ENCODE measurements around the gene TFDP2. TPM values are rescaled to one million over a fixed set of nuclear protein-coding genes. Genes with fewer than 3 reads are reported as not detected.

TFDP2 gene
- total RNA-seq, 2 experiments from 2014 or later: 27.4 to 27.8 TPM

DNA sequence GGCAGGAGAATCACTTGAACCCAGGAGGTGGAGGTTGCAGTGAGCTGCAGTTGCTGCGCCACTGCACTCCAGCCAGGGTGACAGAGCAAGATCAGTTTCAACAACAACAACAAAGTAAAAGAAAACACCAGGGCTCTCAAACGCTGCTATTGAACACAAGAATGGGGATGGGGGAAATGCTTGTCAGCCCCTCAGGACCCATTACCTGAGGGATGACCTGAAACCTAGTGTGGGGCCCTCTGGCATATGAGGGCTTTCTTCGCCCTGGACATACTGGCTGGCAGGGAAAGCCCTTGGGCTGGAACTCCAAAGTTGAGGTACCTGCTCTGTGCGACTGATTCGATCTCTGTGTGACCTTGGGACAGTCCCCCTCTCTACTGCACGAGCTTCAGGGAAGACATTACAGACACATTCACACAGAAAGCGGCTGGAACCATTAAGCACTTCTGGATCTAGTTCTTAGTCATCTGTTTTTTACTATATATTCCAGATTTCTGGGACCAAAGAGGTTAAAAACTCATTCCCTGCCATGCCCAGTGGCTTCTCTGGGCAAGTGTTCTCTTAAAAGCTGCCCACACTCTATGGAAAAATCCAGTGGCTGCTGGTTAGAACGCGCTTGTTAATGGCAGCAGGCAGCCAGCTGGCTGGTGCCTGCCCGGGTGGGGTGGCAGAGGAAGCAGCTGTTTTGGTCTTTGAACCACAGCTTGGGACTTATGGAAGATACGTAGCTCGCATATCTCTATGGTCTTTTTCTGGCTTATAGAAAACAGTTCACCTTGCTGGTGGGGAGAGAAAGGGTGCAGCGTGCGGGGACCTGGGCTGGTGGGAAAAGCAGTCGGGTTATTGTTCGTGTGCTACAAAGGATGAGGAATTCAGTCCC, 215.7 kb downstream of the TFDP2 start:
- Mint-ChIP-seq H3K27ac (no peak overlapping the region), H3K9me3 (no peaks in the 10 kb centered on the region), H3K4me1 (ENCODE audit: low read depth) (no peaks in the 10 kb centered on the region), H3K27me3 (no peaks in the 10 kb centered on the region), H3K4me3 (no peak overlapping the region), H3K36me3 (ENCODE audit: low read depth) (peaks cover 2% of the 10 kb centered on the region)
- TF ChIP-seq, protein P1, sequence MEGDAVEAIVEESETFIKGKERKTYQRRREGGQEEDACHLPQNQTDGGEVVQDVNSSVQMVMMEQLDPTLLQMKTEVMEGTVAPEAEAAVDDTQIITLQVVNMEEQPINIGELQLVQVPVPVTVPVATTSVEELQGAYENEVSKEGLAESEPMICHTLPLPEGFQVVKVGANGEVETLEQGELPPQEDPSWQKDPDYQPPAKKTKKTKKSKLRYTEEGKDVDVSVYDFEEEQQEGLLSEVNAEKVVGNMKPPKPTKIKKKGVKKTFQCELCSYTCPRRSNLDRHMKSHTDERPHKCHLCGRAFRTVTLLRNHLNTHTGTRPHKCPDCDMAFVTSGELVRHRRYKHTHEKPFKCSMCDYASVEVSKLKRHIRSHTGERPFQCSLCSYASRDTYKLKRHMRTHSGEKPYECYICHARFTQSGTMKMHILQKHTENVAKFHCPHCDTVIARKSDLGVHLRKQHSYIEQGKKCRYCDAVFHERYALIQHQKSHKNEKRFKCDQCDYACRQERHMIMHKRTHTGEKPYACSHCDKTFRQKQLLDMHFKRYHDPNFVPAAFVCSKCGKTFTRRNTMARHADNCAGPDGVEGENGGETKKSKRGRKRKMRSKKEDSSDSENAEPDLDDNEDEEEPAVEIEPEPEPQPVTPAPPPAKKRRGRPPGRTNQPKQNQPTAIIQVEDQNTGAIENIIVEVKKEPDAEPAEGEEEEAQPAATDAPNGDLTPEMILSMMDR (IDR thresholded peaks at IDR 0.05): no peak
- no peak for ATAC-seq
- intact Hi-C loops (cut with micrococcal nuclease): no loop called here
- no peak for DNase-seq
- POLR2A ChIA-PET: no interaction called here
- CTCF ChIA-PET: interaction anchor here (0.6 kb wide), 1 partner anchor 9 kb away, joined by 3 read pairs; no protein-coding TSS in a partner anchor

GRCh38 chr3:141930801-141931200, 218.5 kb downstream of the TFDP2 start:
- CTCF ChIA-PET: no interaction called here

GRCh38 chr3:141929341-141929995, 219.9 kb downstream of the TFDP2 start:
- CTCF ChIA-PET: no interaction called here
- ATAC-seq (no peak), DNase-seq (no peak)
- H3K4me3 Mint-ChIP-seq: no peak overlapping the region
- H3K27ac Mint-ChIP-seq: no peak overlapping the region
- TF ChIP-seq, protein P1 (IDR thresholded peaks at IDR 0.05): no peak
- no peaks in the 10 kb centered on the region for H3K9me3 Mint-ChIP-seq
- POLR2A ChIA-PET: no interaction called here
- H3K4me1 Mint-ChIP-seq (ENCODE audit: low read depth): no peaks in the 10 kb centered on the region
- no peaks in the 10 kb centered on the region for H3K27me3 Mint-ChIP-seq
- intact Hi-C loops (cut with micrococcal nuclease): no loop called here
- peaks cover 26% of the 10 kb centered on the region for H3K36me3 Mint-ChIP-seq (ENCODE audit: low read depth)

More at GRCh38 chr3:141930801-141931200, 218.5 kb downstream of the TFDP2 start:
- Mint-ChIP-seq H3K27ac (no peak overlapping the region), H3K36me3 (ENCODE audit: low read depth) (peaks cover 17% of the 10 kb centered on the region), H3K4me1 (ENCODE audit: low read depth) (no peaks in the 10 kb centered on the region), H3K27me3 (no peaks in the 10 kb centered on the region), H3K4me3 (no peak overlapping the region), H3K9me3 (no peaks in the 10 kb centered on the region)
- TF ChIP-seq, protein P1 (IDR thresholded peaks at IDR 0.05): no peak
- intact Hi-C loops (cut with micrococcal nuclease): no loop called here
- no peak for ATAC-seq
- DNase-seq: no peak
- POLR2A ChIA-PET: no interaction called here

DNA sequence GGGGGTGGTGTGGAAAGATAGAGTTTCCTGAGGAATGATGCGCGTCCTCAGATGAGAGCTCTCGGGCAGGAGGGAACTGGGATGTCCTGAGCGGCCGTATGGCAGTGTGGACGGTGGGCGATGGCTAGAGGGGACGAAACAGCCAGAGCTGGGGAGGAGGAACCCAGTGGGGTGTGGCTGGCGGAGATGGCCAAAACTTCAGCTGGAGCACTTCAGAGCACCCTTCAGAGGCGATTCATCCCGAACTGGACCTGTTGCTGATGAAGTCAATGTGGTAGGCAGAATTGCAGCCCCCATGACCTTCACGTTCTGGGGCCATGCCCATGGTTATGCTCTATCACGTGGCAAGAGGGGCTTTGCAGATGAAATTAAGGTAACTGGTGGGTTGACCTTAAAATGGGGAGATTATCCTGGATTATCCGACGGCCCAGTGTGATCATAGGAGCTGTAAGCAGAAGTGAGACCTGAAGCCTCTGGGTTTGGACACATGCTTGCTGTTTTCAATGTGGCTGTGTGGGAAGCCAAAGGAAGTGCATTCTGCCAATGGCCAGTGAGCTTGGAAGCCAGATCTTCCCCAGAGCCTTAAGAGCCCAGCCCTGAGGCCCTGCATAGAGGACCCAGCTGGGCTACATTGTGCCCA, 220.6 kb downstream of the TFDP2 start:
- TF ChIP-seq, protein P1 (IDR thresholded peaks at IDR 0.05): no peak
- ChIA-PET POLR2A (no interaction called here), CTCF (no interaction called here)
- Mint-ChIP-seq H3K4me3 (no peak overlapping the region), H3K36me3 (ENCODE audit: low read depth) (peaks cover 28% of the 10 kb centered on the region), H3K4me1 (ENCODE audit: low read depth) (no peaks in the 10 kb centered on the region), H3K27ac (peak overlapping the region; percentile 34), H3K9me3 (no peaks in the 10 kb centered on the region), H3K27me3 (no peaks in the 10 kb centered on the region)
- intact Hi-C loops (cut with micrococcal nuclease): no loop called here
- ATAC-seq (no peak), DNase-seq (no peak)

Measured in activated CD8-positive, alpha-beta T cell treated with anti-CD3 and anti-CD28 coated beads for 36 hours (primary cell).